Stimulated activated CD8-positive, alpha-beta memory T cell treated with anti-CD3 and anti-CD28 coated beads, Interleukin-4, amount 100 ng/mL, for 1 hour (primary cell): ENCODE measurements around the gene SIMC1.
"Not testable (repeated sequence)": the region's sequence is repeated elsewhere in the genome, so short reads cannot be mapped to it uniquely, and the experiment has no call there.

Experiments used
- DNase-seq, 2 donors: peaks; one replicate each; pipeline ENCODE4 v3.0.0-alpha.2; 2020; ENCODE audit warnings: low read depth in 2 of 2, low spot score in 1 of 2

The SIMC1 gene

DNA sequence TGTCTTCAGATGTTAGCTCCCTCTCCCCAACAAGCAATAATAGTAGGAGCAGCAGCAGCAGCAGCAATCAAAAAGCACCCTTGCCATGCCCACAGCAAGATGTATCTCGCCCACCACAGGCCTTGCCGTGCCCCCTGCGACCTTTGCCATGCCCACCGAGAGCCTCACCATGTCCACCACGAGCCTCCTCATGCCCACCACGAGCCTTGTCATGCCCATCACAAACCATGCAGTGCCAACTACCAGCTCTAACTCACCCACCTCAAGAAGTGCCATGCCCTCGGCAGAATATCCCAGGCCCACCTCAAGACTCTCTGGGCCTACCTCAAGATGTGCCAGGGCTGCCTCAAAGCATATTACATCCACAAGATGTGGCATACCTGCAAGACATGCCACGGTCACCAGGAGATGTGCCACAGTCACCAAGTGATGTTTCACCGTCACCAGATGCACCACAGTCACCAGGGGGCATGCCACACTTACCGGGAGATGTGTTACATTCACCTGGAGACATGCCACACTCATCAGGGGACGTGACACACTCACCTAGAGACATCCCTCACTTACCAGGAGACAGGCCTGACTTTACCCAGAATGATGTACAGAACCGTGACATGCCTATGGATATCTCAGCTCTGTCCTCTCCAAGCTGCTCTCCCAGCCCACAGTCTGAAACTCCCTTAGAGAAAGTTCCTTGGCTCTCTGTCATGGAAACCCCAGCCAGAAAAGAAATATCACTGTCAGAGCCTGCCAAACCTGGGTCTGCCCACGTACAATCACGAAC, 52.0 kb downstream of the SIMC1 start:
- DNase-seq: not testable (repeated sequence)

GRCh38 chr5:176305356-176305755, 67.1 kb downstream of the SIMC1 start:
- DNase-seq: not testable (repeated sequence)

DNA sequence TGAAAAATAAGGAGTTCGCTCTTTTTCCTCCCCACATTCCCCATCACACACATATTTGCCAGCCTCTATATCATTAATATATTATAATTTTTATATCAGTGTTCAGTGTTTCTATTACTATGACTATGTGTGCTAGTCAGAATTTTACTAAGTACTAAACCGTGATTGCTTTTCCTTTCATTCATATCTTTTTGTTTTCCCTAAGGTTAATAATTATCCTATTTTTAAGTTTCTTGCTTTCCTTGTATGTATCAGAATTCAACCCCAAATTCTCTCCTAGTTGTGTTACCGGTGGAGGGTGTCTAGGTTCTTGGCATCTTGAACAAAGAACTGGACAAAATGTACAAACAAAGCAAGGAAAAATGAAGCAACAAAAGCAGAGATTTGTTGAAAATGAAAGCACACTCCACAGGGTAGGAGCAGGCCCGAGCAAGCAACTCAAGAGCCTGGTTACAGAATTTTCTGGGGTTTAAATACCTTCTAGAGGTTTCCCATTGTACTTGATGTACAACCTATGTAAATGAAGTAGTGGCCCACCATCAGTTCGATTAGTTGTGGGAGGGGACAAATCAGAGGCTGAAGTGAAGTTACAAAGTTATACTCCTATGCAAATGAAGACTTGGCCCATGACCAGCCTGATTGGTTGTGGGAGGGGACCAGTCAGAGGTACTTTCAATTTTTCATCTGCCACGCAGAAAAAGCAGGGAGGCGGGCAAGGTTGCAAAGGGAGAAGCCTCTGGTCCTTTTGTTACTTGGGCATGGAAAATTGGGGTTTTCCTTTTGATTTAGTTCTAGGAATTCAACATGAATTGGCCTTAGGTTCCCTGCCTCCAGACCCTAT, 79.5 kb downstream of the SIMC1 start:
- DNase-seq: no peak

GRCh38 chr5:176319827-176320554, 81.8 kb downstream of the SIMC1 start:
- DNase-seq: no peak

GRCh38 chr5:176320577-176320976, 82.4 kb downstream of the SIMC1 start:
- no peak for DNase-seq

- DNase-seq: no peak
Measured at GRCh38 chr5:176334031-176334770, 96.0 kb downstream of the SIMC1 start.

DNA sequence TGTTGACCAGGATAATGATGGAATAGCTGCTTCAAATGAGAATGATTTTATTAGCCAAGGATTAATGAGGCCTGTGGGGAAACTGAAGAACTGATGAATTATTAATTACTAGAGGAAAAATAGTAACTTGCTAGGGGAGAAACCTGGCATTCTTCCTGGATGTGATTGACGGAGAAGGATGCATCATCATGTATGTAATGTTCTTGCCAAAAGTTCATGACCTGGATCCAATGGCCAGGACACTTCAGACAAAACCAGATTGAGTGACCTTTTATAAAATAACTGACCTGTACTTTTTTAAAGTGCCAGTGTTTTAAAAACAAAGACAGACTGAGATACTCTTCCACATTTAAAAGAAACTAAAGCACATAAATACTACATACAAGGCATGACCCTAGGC, 99.7 kb downstream of the SIMC1 start:
- no peak for DNase-seq

DNA sequence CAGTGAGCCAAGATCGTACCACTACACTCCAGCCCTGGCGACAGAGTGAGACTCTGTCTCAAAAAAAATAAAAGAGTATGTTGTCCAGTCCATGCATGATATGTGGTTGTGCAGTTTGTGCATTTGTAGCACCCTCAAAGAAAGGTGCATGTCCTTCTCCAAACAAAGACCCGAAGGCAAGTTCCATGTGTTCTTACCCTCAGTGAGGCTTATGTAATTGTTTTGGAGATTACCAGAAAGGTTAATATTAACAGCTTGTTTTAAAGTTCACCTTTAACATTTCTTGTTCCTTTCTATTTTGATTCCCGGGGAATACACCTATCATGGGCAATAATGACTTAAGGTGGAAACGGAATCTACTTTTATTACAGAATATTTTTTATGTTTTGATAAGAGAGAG, 101.1 kb downstream of the SIMC1 start:
- DNase-seq: no peak

DNA sequence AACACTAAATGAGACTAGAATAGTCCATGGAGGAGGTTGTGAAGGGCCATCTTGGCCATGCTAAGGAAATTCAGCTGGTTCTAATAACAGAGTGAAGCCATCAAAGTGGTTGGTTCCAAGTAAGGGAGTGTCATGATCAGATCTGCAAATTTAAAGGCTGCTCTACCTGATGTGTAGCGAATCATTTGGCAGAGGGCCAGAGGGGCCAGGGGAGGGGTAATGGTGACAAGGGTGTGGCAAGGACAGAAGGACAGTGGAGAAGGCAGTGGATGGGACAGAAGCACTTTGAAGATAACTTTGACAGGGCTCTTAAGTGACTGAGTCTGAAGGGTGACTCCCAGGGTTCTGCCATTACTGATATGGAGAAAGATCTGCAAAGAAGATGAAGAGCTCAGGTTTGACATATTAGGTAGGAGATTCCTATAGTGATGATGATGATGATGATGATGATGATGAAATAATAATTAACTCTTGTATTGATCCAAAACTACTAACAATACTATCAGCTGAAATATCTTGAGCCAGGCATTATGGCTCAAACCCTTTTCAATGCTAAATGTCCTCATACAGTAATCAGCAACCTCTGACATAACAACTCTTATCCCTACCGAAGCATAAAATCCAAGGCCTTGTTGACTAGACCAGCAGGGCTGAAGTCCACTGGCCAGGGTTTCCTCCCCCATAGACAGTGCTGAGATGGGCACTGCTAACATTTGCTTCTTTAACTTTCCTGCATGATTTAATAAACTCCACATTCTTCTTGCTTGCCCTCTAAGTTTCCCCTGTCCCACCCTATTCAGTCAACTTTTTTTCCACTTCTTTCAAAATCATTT, 103.3 kb downstream of the SIMC1 start:
- no peak for DNase-seq

DNA sequence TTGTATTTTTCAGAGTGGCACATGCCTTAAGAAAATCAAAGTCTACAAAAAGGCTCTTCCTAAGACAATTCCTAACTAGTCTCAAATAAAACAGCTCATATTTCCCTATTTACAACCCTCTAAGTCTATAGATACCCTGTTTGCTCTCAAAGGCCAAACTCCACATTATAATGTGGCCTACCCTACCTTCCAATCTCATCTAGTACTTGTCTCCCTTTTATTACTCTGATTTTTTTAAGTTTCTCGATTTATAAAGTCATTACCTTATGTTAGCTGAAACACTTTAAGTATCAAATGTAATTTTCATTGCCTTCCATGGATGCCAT, 103.9 kb downstream of the SIMC1 start:
- DNase-seq: no peak

DNA sequence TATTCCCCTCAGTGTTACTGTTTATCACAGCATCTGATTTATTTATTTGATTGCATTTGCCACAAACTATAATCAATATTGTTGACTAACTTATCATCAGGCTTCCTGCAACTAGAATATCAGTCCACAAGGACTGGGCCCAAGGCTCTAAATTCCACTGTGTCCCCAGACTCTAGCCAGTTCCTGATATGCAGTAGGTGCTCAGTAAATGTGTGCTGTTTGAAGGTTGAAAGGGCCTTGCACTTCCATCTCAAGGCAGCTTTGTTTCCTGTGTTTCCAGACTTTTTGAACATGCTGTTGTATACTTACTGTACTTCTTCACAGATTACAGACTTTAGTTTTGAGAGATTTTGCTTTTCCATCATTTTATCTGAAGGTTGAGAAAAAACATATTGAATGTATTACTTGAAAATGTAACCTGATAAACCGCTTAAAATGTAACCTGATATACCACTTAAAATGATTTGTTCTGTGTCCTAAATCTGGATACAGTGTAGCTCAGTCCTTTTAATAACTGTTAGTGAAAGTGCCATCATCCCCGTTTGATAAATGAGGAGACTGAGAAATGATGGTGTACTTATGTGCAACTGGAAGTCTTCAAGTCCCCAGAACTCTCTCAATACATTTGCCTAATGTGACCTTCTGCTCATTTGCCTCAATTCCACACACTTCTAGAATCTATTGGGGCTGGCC, 104.7 kb downstream of the SIMC1 start:
- DNase-seq: no peak

GRCh38 chr5:176350416-176350815, 112.2 kb downstream of the SIMC1 start:
- no peak for DNase-seq

DNA sequence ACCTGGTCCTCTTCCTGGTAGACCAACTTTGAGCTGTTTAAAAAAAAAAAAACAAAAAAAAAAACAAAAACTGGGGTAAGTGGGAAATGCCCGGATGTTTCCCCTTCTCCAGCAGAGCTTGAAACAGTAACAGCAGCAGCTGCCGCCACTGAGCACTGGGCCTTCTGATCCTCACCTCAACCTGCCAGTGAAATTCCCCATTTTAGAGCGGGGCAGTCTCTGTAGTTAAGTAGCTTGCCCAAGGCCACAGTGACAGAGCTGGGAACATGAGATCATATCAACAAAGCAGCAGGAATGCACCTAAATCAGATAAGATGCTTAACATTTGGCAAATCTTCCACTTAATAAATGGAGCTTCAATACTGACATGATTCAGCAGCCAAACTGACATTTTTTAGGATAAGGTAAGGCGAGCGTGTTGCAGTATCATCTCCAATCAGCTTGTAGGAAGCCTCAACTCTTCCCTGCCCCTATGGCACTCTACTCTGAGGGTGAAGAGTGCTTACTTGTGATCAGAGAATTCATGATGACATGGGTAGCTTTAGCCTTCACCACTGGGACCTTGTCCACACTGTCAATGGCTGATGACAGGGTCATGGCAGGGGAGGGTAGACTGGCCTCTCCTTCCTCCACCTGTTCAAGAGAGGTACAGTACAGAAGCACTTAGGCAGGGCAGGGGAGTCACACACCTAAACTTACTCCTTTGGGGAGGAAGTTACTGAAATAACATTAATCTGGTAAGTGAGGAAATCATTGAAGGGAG, 114.1 kb downstream of the SIMC1 start:
- DNase-seq: no peak

GRCh38 chr5:176353533-176353932, 115.3 kb downstream of the SIMC1 start:
- no peak for DNase-seq

DNA sequence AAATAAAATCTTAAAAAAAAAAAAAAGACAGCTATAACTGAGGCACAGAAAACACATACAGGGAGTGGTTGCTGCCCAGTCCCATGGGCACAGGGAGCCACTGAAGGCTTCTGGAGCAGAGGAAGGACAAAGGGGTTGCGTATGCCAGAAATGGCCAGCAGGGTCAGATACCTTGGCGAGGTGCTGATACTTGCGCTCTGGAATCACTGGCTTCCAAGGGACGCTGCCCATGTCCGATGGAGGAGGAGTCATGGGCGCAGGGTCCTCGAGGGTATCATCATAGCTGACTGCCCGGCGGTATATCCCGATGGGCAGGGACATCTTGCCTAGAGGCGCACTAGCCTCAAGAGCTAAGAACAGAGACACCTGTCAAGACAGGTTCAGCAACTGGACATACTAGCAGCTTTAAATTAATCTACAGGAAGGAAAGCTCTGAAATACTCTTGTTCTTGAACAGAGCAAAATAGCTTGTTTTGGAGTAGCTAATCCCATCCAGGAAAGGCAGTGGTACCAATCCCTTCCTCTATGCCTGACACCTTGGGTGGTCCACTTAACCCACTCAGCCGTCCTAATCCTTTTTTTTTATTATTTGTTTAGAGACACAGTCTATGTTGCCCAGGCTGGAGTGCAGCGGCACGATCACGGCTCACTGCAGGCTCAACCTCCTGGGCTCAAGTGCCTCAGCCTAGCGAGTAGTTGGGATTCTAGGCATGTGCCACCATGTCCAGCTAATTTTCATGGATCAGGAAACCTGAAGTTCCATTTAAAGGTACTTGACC, 117.4 kb downstream of the SIMC1 start:
- no peak for DNase-seq

GRCh38 chr5:176356179-176356566, 117.9 kb downstream of the SIMC1 start:
- DNase-seq: no peak

GRCh38 chr5:176359658-176360057, 121.4 kb downstream of the SIMC1 start:
- no peak for DNase-seq

GRCh38 chr5:176360894-176361436, 122.7 kb downstream of the SIMC1 start:
- no peak for DNase-seq
